Measurements from ENCODE around the gene MITF.
A peak's percentile ranks its signal among the peaks of the same experiment; 100 is the strongest.
"Not testable (repeated sequence)": the region's sequence is repeated elsewhere in the genome, so short reads cannot be mapped to it uniquely, and the experiment has no call there.

Gene MITF

DNA sequence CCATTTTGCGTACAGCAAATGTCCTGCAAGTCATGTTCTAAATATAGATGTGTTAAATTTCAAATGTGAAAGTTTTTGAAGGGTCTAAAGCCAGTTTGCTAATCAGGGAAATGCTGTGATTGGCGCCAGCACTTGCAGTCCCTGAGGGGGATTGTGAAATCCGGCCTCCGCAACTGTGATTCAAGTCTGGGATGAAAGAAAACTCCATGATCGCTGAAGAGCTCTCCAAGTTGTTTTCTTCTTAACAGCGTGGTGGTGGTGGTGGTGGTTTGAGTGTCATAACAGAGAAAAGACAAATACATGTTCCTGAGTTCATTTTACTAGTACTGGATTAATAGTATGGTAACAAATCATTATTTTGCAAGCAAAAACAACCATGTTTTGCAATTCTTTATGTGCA is 51.8 kb downstream of the MITF start:
- DNase-seq: peak in 1 of 14 donors; percentile 25

DNA sequence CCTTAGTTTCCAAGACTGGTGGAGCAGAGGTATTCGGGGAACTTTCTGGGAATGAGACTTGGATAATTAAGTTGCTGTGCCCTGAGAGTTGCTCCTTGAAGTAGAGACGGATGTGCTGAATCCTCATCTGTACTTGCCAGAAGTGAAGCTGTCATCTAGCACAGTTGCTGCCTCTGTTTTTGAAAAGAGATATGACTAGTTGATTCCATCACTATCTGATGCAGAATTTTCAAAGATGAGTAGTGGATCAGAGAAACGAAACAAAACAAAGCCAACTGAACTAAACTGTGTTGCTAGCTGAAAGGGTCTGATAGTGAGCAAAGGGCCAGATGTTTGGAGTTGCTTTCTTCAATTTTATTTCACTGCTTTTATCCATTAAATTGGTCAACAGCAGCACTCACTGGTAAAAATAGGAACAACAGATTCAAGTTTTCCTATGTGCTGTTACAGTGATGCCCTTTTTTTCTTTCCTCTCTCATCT is 52.7 kb downstream of the MITF start:
- peak in 1 of 14 donors; percentile 72 for DNase-seq

DNA sequence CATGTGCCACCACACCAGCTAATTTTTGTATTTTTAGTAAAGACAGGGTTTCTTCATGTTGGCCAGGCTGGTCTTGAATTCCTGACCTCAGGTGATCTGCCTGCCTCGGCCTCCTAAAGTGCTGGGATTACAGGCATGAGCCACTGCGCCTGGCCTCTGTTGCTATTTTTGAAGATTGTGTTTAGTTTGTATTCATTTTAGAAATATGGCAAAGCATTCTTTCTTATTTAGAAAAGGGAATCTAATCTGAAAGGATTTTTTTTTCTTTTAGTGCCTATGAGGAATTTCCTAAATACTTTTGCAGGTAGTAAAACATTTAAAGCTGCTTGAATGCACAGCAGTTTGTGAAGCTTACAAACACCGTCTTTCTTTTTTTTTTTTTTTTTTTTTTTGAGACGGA is 56.9 kb downstream of the MITF start:
- DNase-seq: not testable (repeated sequence)

DNA sequence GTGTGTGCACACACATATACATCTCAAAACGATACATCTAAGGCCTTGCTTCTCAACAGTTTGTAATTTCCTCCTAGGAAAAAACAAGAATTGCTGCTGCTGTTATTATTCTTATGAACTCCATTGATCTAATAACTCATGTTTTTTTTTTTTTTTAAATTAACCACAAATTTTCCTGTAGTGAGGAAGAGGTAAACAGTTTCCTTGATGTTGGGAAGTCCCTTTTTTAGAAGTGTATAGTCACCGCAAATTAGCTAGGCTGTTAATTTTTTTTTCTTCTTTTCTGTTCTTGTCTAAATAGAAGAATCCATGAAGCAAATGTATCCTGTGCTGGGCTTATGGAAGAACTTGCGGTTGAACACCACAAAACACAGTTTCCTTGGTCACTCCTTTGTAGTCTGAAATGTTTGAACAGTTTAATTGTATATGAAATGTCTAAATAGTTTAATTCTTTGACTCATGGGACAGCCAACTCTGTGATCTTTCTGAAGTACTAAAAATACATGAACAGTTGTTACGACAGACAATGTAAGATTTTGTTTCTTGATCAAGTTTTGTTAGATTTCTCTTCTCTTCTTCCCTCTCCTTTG is 64.5 kb downstream of the MITF start:
- no peak for DNase-seq

DNA sequence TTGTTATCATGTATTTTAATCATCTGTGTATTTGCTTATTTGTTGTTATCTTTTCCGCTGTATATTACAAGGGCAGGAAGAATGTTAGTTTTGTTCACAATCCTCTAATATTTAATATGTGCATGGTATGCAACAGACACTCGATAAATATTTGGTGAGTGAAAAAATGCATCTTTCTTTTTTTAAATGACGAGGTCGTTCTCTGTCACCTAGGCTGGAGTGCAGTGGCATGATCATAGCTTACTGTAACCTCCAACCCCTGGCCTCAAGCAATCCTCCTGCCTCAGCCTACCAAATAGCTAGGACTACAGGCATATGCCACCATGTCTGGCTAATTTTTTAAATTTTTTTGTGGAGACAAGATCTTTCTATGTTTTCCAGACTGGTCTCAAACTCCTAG is 66.2 kb downstream of the MITF start:
- no peak for DNase-seq

DNA sequence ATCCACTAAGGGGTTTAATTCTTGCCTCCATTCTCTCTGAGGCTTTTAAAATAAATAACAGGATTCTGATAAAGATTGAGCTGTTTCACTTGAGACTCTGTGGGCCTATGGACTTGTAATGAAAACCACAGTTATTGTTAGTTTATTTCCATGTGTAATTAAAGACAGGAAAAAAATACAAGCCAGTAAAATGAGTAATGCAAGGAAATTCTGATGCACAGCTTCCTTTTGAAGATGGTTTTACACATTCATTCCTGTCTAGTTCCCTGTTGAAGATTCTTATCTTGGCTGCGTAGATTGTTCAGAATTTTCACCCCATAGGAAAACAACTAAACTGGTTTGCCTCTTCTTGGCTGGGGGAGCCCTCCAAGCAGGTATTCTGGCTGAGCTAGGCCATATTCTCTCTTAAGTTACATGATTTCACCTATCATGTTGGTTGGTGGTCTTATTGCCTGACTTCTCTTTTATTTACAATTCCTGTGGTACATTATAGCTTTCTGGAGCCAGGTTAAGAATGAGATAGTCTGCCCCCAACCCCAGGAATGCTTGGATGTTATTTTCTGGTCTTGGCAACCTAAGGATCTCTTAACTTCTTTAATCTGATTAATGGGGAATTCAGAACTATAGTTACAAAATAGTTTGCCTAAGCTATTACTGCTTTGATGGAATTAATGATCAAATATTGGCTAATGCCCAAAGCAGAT is 67.6 kb downstream of the MITF start:
- DNase-seq: no peak

DNA sequence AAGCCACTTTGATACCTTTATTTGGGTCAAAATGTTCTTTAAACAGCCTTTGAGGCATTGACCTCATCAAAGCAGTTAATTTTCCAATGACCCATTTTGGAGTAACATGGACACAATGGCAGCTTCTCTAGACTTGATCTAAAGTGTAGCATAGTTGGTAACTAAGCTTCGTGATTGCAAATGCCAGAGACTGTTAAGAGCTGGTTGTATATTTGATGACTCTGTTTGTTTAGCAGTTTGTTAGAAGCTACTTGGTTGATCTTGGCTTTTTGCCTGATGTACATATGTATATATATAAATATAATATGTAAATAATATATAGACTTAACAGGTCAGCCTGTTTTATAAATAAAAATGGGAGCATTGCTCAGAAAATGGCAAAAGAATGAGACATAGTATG is 68.4 kb downstream of the MITF start:
- DNase-seq: no peak

DNA sequence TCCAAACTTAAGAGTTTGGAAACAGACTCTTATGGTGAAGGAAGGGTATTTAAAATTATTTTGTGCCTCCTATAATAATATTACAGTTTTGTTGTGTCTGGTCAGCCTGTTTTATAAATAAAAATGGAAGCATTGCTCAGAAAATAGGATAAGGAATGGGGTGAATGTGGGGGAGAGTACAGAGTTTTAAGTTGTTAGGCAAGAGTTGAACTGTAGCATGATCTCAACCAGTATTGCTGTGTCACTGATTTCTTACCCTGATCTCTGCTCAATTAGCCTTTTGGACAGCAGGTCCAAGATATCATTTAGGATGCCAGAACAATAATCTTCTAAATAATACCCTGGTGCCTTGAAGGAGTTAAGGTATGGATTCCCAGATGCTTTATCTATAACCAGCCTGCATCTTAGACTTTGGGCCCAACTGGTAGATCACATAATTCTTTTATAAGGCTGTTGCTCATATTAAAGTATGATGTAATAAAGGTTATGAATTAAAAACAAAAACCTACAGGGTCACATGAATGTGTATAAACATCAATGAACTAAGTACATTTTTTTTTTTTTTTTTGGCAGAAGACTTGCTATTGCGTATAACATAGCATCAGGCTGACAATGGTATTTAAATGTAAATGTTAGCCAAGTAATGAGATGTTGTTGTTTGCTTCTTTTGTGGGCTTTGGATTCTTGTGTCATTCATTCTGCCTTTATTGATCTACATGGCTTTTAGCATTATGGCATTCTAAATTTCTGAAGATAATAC is 70.0 kb downstream of the MITF start:
- no peak for DNase-seq

DNA sequence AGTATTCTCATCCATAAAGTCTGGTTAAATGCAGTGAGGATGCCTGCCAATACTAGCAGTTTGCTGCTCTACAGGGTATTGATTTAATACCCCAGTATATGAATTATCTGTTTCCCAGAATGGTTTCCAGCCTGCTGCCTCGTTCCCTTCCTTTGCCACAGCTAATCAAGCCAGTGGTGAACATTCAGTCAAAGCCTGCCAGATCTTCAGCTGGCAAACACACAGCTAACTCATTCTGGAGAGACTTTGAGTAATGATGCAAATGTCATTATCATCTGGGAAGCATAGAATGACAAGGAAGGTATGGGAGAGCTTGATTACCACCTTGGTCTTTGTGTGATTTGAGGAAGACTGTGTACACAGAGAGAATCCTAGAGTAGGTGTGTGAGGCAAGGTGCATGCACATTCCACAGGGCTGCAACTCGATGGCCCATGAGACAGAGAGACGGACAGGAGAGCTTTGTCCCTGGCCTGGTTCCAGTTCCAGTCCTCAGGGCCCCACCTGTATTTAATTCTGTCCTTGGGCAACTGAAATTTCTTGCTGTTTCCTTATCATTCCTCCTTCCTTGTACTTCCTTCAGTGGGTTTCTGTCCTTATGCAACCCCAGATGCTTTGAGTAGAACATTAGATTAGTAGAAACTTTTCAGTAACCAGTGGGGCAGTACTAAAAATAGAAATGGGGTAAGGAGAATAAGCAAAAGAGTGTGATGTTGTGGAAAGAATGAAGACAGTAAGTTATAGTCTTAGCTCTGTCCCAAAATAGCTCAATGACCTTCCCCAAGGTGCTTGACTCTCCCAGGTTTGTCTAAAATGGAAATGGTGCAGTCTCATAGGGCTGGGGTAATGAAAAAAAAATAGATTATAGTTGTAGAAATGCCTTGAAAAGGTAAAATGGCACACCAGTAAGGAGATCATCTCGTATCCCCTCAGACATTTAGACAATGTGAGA is 72.5 kb downstream of the MITF start:
- no peak for DNase-seq

DNA sequence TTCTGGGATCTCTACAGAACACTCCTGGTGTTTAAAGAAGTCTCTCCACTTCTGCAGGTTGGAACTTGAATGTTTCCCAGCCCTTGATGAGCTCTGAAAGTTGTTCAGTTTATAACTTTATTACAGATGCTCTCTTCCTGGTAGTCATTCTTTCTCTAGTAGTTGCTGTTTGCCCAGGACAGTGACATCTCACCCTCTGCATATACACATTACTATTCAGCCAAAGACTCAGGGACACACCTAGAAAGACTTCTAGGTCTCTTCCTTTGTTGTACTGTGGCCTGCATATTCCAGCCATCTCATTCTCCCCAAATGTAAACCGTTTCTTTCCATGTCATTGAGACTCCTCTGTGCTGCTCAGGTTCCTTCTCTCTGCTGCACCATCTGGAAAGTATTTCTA is 76.7 kb downstream of the MITF start:
- DNase-seq: no peak

DNA sequence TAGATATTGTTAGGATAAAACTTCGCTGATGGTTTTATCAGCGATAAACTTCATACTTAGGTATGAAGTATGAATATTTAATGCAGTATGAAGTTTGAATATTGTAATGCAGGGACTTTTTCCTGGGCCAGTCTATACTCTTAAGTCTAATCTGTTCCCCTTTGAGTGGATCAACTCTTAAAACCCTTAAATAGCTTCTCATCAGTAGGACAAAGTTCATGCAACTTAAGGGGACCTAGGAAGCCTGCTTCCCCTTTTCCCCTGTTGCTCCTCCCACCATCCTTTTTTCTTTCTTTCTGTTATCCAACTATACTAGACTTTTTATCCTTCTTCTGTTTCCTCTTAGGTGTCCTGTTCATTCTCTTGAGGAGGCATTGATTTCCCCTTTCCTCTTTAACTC is 78.7 kb downstream of the MITF start:
- no peak for DNase-seq

DNA sequence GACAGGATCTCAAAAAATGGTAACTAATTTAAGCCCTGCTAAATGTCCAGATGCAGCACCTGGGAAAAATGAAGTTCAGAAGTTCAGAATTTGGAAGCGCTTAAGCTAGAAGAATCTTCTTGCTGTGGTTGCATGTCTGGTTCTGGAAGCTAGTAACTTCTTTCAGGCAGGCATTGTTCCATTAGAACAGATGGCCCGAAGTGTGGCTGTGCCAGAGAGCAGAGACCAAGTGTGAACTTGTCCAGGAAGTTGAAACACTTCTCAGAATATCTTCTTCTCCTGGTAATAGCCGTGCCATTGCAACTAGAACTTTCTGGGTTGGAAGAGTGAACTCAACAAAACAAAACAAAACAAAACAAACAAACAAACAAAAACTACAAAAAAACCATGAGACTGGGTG is 80.0 kb downstream of the MITF start:
- DNase-seq: peak in 3 of 14 donors; percentile 10 to 25 (median 11)

DNA sequence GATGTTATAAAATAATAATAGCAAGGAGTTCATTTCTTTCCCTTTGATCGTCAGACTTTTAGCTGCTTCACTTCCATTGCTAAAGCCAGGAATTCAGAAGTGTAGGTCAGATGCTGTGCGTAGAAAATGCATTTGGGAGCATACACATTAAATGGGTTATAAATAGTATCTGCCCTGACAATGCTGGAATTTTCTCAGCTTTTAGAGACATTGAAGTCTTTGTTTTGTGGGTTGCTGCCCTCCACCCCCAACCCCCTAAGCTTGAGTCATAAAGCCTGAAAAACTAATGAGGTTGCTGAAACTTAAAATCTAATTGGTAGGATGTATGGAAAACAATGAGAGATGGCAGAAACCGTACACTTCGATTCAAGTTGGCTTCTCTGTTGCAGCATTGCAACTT is 81.9 kb downstream of the MITF start:
- peak in 3 of 14 donors; percentile 11 to 25 (median 16) for DNase-seq

DNA sequence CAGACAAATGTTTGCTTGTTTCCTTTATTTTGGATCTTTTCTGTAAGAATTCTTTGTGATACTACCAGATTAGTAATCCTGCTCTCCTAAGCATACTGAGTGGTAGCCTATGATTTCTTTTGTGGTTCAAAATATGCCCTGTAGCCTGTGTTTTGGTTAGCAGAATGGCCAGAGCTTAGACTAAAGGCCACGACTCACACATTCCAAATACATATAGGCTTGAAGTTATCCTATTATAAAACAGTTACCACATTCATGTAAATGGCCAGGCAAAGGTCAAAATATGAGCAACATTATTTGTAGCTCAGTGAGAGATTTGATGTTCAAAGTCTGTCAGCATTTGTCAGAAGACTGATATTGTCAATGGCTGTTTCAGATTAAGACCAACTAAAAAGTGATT is 84.5 kb downstream of the MITF start:
- no peak for DNase-seq

DNA sequence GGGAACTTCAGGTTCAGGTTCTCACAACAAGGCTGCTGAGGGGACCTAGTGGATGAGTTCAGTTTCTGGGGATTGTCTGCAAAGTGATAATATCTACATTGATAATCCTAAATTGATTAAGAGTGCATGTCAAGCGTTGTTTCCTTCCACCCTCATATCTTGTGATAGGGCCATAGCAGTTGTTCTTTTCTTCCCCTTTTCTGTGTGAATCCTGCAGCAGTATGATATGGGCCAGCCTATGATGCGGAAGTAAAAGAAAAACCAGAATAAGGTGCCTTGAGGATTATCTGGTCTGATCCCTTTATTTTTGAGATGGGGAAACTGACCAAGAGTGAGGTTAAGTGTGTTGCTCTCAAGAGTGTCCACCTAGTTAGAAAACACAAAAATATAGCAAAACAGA is 86.2 kb downstream of the MITF start:
- DNase-seq: no peak

DNA sequence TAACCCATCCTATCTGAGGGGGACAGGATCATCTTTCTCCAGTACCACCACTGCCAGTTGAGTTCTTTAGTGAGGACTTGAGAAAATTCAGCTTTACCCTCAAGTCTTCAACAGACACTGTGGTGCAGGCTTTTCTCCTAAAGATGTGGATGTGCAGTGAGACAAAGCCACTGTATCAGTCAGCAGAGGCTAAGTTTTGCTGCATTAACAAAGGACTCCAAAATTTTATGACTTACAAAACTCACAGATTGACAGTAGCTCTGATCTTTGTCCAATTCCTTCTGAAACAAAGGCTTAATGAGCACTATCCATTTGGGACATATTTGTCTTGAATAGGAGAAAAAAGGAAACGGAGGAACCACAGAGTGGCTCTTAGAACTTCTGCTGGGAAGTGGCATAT is 87.9 kb downstream of the MITF start:
- no peak for DNase-seq

DNA sequence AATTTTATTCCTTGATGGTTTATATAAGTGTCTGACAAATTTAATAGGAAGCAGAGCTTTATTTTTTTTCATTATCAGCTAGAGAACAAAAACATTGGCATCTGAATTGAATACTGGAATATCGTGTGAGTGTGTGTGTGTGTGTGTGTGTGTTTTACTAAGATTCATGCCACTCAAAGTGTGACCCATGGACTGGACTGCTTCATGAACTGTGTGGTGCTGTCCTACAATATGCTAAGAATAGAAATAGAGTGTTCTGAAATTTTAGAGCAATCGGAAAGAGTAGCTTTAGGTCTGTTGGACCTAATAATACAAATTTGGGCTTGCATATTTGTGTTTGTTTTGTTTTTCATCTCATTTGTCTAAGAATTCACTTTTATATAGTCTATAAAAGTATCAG is 89.6 kb downstream of the MITF start:
- no peak for DNase-seq

DNA sequence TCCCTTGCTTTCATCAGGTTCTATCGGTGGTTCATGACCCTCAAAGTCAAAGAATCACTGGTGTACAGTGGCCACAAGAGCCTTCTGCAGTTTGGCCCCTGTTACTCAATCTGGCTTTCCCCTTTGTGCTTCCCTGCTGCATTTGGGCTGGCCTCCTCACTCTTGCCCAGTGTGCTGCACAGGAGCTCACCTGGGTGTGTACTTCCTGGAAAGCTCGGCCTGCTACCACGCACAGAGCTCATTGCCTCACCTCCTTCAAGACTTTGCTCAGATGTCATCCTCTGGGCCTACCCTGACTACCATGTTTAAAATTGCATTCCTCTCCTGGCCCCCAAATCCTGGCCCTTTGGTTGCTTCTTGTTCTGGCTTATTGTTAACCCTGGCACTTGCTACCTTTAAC is 90.9 kb downstream of the MITF start:
- DNase-seq: no peak

DNA sequence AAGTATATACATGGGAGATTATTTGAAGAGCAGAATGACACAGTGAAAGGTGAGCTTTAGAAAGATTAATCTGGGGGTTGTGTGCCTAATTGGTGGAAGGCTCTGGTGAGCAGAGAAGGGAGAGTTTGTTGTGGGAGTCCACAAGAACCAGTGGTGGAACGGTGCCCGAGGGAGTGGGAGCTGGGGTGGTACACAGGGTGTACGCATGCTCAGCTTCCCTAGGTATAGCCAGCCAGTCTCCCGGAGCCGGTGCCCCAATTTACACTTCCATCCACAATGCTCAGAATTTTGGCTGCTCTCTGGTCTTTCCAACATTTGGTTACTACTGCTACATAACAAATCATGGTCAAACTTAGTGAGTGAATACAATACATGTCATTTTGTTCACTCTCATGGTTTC is 92.5 kb downstream of the MITF start:
- DNase-seq: no peak

DNA sequence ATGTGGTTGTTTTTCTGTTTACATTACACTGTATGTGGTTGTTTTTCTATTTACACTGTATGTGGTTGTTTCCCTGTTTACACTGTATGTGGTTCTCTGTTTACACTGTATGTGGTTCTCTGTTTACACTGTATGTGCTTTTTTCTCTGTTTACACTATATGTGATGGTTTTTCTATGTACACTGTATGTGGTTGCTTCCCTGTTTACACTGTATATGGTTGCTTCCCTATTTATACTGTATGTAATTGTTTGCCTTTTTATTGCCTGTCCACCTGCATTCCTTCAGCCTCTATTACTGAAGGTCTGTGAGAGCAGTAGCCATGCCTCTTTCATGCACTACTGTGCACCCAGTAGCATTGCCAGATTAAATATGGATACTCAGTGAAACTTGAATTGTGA is 94.3 kb downstream of the MITF start:
- DNase-seq: no peak

DNA sequence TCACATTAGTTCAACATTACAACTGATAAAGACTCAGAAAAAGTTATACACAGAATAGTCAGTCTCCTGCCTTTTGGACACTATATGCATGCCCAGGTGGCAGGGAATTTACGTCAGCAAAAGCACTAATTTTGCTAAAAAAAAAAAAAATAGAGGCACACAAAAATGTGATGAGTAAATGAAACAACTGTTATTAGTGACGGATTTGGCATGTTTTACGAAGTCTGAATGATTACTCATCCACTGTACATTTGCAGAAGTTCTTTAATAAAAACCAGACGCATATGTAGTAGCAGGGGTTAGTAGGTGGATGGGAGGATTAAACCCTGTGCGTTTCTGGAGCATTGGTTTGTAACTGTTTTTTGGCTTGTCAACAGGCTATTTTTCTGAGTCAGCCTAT is 99.0 kb downstream of the MITF start:
- DNase-seq: no peak

DNA sequence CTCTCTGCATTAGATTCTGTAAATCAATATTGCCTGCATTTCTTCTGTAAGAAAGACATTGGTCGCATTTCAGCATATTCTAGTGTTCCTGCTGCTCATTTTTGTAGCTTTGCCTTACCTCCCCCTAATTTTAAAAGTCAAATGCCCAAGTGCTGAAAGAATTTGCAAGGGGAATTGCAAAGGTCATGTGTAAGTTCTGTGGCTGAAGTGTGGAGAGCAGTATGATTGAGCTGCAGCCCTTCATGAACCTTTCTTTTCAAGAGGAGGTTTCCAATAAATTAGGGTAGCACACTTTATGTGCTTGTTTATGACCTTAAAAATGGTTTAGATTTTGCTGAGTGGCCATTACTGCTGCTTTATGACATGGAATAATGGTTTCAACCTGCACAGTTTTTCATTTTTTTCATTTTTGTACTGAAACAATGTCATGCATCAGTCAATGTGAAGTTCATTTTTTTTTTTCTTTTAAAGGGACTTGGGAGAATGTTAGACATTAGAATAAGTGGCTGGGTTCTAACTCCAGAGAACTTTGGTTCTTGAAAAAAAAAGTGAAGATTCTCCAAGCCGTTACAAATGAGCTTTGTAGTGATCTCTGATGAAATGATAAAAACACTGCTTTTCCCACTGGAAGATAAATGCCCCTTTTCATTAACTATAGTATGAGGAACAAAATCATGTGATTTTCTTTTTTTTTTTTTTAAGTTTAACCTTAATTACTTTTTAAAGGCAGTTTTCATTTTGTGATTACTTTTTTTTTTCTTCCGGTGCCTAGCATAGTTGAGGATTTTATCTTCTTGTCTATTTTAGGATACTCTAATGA is 99.6 kb downstream of the MITF start:
- DNase-seq: no peak
